KMS-11 (cell line): ENCODE measurements around the gene NXPH1.

ENCODE experiments used
- H2AFZ ChIP-seq: fragments of 200-600 bp; sonication (generic); 2 replicates; pipeline ENCODE4 v1.6.1; 2016; ENCODE audit warnings: antibody characterized with exemption, mixed run types, low read depth
- H3K27ac ChIP-seq: fragments of 200-600 bp; sonication (generic); 2 replicates; pipeline ENCODE4 v1.6.1; 2016; ENCODE audit warnings: mild to moderate bottlenecking, mixed run types
- H3K27me3 ChIP-seq: fragments of 200-600 bp; sonication (generic); 2 replicates; pipeline ENCODE4 v1.6.1; 2017; ENCODE audit warnings: mild to moderate bottlenecking, low read depth, mixed run types, moderate library complexity; ENCODE audit not compliant: insufficient read depth
- H3K36me3 ChIP-seq: fragments of 200-600 bp; sonication (generic); 2 replicates; pipeline ENCODE4 v1.6.1; 2017; ENCODE audit warnings: mild to moderate bottlenecking, mixed run types; ENCODE audit not compliant: insufficient read depth
- H3K4me1 ChIP-seq: fragments of 200-600 bp; sonication (generic); 2 replicates; pipeline ENCODE4 v1.6.1; 2016; ENCODE audit warnings: mild to moderate bottlenecking, low read depth, mixed run types; ENCODE audit not compliant: poor library complexity, severe bottlenecking
- H3K4me2 ChIP-seq: fragments of 200-600 bp; sonication (generic); 2 replicates; pipeline ENCODE4 v1.7.0; 2016; ENCODE audit warnings: mild to moderate bottlenecking, mixed run types
- H3K4me3 ChIP-seq: fragments of 200-600 bp; sonication (generic); IDR thresholded peaks from 2 replicates; pipeline ENCODE4 v1.6.1; 2017; ENCODE audit warnings: low read depth, low read length, mixed read lengths; ENCODE audit not compliant: insufficient read depth
- H3K79me2 ChIP-seq: fragments of 200-600 bp; sonication (generic); 2 replicates; pipeline ENCODE4 v1.6.1; 2016; ENCODE audit warnings: low read depth, mixed run types; ENCODE audit not compliant: insufficient read depth
- H3K9ac ChIP-seq: fragments of 200-600 bp; sonication (generic); 2 replicates; pipeline ENCODE4 v1.6.1; 2016; ENCODE audit warnings: mild to moderate bottlenecking, mixed run types
- H4K20me1 ChIP-seq: fragments of 200-600 bp; sonication (generic); 2 replicates; pipeline ENCODE4 v1.6.1; 2016; ENCODE audit warnings: mild to moderate bottlenecking, mixed run types; ENCODE audit not compliant: insufficient read depth
- TF ChIP-seq, protein P1 (sequence below): fragments of 200-600 bp; sonication (generic); conservative IDR thresholded peaks from 2 replicates; pipeline ENCODE4 v1.6.1; 2017; ENCODE audit warnings: low read depth, mild to moderate bottlenecking, antibody characterized with exemption, low read length, moderate library complexity, mixed read lengths

The NXPH1 gene

DNA sequence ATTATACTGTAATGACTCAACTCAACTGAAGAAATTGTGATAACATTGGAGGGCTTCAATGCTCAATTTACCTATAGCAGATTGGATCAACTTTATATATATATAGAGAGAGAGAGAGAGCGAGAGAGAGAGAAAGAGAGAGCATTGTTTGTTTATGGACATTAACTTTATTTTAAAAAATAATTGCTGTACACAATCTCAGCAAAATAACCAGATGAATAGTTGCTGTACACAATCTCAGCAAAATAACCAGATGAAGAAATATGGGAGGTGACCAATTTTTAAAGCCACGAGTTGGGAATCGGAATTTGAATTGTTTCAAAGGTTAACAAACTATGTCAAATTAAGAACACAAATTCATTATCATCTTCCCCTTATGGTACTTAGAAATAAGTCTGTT, 319.9 kb downstream of the NXPH1 start:
- Histone ChIP-seq H3K4me3 (no peak overlapping the region), H3K4me2 (no peak overlapping the region), H3K27me3 (no peaks in the 10 kb centered on the region), H2AFZ (no peak overlapping the region), H3K36me3 (no peaks in the 10 kb centered on the region), H3K27ac (no peak overlapping the region), H3K4me1 (peaks cover 3% of the 10 kb centered on the region), H3K79me2 (no peaks in the 10 kb centered on the region), H4K20me1 (no peaks in the 10 kb centered on the region), H3K9ac (no peak overlapping the region)
- TF ChIP-seq, protein P1, sequence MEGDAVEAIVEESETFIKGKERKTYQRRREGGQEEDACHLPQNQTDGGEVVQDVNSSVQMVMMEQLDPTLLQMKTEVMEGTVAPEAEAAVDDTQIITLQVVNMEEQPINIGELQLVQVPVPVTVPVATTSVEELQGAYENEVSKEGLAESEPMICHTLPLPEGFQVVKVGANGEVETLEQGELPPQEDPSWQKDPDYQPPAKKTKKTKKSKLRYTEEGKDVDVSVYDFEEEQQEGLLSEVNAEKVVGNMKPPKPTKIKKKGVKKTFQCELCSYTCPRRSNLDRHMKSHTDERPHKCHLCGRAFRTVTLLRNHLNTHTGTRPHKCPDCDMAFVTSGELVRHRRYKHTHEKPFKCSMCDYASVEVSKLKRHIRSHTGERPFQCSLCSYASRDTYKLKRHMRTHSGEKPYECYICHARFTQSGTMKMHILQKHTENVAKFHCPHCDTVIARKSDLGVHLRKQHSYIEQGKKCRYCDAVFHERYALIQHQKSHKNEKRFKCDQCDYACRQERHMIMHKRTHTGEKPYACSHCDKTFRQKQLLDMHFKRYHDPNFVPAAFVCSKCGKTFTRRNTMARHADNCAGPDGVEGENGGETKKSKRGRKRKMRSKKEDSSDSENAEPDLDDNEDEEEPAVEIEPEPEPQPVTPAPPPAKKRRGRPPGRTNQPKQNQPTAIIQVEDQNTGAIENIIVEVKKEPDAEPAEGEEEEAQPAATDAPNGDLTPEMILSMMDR = no peak

DNA sequence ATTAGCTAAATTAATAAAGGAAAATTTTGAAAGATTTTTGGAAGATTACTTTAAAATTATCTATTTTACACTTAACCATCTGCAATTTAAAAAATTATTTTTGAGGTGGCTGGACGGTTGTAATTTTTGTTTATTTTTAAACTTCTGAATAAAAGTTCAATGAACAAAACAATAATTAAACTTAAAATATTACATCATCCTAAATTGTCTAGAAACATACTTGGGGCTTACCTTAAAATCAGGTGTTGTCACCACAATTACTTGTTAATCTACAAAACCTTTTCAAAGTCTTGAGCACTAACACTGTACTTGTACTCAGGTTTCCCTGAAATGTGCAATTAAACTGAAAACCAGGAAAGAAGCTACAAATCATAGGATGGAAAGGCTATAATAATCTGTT, 328.3 kb downstream of the NXPH1 start:
- Histone ChIP-seq H3K79me2 (no peaks in the 10 kb centered on the region), H3K27me3 (no peaks in the 10 kb centered on the region), H3K27ac (no peak overlapping the region), H2AFZ (no peak overlapping the region), H3K9ac (no peak overlapping the region), H4K20me1 (no peaks in the 10 kb centered on the region), H3K4me2 (no peak overlapping the region), H3K4me1 (no peaks in the 10 kb centered on the region), H3K4me3 (no peak overlapping the region), H3K36me3 (no peaks in the 10 kb centered on the region)
- TF ChIP-seq, protein P1 = no peak

- Histone ChIP-seq H3K9ac (no peak overlapping the region), H3K4me3 (no peak overlapping the region), H3K36me3 (no peaks in the 10 kb centered on the region), H3K27ac (no peak overlapping the region), H4K20me1 (no peaks in the 10 kb centered on the region), H2AFZ (no peak overlapping the region), H3K4me1 (no peaks in the 10 kb centered on the region), H3K79me2 (no peaks in the 10 kb centered on the region), H3K4me2 (no peak overlapping the region), H3K27me3 (no peaks in the 10 kb centered on the region)
- TF ChIP-seq, protein P1 = no peak
Observed at GRCh38 chr7:8762803-8763202, 329.4 kb downstream of the NXPH1 start.

DNA sequence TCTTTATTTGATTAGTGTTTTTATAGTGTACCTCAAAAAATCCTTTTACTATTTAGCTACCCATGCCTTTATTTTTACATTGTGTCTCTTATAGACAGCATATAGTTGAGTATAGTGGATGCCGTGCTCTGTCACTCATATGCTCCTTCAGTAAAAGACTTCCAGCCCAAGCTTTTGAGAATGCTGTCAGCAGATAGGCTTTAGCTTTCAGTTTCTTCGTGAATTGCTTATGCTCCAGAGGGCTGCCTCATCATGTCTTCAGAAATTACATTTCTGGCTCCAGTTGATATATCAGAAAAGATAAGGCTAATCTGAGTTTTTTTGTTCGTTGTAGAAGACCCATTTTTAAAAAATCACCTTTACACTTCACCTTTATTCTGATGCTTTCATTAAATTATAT, 332.0 kb downstream of the NXPH1 start:
- H3K4me2 ChIP-seq = no peak overlapping the region
- TF ChIP-seq, protein P1 = no peak
- H3K36me3 ChIP-seq = no peaks in the 10 kb centered on the region
- H3K4me3 ChIP-seq = no peak overlapping the region
- H3K9ac ChIP-seq = no peak overlapping the region
- H2AFZ ChIP-seq = no peak overlapping the region
- no peaks in the 10 kb centered on the region for H3K4me1 ChIP-seq
- no peaks in the 10 kb centered on the region for H3K27me3 ChIP-seq
- H3K79me2 ChIP-seq = no peaks in the 10 kb centered on the region
- no peaks in the 10 kb centered on the region for H4K20me1 ChIP-seq
- no peak overlapping the region for H3K27ac ChIP-seq
